Measurements from ENCODE around the gene EPB41L2. TPM values are rescaled to one million over a fixed set of nuclear protein-coding genes. Genes with fewer than 3 reads are reported as not detected.

Gene EPB41L2
- 28.3 and 164 TPM in 2 replicates for total RNA-seq

DNA sequence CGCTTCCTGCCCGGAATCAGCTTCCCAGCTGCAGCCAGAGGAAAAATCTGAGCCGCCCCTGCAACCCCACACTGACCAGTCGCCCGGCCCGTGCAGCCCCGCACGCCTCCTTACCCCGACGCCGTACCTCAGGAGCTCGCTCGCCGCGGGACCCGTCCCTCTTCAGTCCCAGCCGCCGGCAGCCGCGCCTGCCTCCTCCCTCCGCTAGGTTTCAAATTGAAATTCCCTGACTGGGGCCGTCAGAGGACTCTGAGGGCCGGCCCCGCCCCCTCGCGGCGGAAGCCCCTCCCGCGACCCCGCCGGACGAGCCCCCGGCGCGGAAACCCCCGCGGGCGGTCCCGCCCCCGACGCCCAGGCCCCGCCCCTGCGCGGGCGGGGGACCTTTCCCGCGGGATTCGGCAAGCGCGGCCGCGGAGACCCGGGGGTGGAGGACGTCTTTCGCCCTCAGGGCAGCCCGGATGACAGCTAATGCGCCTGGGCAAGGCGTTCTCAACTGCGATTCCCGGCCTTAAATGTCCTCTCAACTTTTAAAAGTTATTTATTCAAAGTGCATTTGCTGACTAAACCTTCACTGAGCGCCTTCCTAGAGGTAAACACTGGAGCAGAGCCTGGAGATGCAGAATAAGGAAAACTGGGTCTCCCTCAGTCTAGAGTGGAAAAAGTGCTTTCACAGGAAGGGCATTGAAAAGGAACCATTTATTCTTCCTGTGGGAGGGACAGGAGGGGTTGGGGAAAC lies at the start of gene EPB41L2:
EPB41L2 (minus strand) TSS at position 218 of the 736 bp plus-strand sequence. CDS start 106,760 bp downstream, outside the sequence.

DNA sequence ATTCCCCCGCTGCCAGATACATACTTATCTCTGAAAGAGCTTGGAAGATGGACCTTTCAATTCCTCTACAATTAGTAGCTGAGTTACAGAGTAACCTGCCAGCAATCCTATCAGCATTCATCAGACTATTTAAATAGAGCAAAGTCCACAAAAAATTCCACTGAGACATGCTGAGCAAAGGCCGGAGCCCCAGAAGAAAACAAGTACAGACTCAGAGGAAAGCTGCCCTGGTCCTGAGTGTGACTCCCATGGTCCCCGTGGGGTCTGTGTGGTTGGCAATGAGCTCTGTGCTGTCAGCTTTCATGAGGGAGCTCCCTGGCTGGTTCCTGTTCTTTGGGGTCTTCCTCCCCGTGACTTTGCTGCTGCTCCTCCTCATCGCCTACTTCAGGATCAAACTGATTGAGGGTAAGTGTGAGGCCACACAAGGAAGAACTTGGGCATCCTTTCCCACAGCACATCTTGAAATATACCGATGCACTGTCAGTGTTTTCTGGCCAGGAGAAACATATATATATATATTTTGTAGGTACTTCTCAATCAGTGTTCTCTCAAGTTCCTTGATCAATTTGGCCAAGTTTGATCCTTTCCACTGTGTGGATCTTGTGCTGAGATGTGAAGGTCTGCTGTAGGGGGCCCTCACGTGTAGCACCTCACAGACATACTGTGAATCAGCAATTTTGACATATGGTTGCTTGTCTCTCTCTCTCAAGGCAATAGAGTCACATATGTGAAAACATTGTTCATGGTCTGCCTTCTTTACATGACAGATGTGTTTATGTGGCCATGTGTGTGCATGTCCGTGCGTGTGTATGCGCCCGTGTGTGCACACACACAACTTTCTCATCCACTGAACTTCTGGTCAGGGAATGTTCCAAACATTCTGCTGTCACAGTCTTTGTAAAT lies 235.5 kb downstream of the EPB41L2 start, which contains the start of gene SMLR1:
SMLR1 (plus strand) TSS at position 160 of the 903 bp plus-strand sequence; CDS start at position 168, 8 bp downstream.

Other genes starting within 250 kb of the EPB41L2 start
- gene SMLR1, start 235.8 kb downstream of the EPB41L2 start, total RNA-seq: not detected in 2 replicates
- gene AKAP7, start 72.2 kb upstream of the EPB41L2 start, total RNA-seq: 1.8 and 2.9 TPM in 2 replicates

All from bladder microvascular endothelial cell (primary cell).